NCI-H748 treated with DMSO at 0.1 percent for 48 hours (cell line): Measurements from ENCODE around the gene NKD2.
"Not testable (repeated sequence)": the region's sequence is repeated elsewhere in the genome, so short reads cannot be mapped to it uniquely, and the experiment has no call there.

ENCODE experiments used
- DNase-seq: peaks from one replicate; lab custom pipeline; 2025; lab: John Stamatoyannopoulos, UW

Gene NKD2

DNA sequence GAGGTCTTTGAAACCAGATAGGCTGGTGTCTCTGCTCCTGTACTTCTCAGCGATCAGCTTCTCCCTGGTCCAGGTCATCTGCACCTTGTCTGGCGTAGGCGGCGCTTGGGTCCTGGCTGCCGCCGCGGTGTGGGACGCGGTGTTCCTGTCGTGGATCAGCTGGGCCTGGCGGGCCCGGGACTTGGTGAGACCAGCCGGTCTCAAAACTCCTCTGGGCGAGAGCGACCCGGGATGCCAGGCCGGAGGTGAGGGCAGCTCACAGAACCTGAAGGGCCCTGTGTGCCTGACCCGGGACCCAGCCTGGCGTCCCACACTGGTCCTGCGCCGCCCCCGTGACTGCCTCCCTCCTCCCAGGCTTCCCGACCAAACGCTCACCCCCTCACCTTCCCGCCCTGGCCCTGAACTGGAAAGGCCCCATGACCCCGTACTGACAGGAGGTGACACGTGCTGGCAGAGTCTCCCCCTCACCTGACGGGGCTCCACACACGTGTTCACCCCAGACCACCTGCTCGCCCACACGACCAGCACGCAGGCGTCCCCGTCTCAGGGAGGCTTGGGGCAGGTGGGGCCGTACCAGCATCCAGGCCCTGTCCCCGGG is 49.0 kb downstream of the NKD2 start:
- no peak for DNase-seq

DNA sequence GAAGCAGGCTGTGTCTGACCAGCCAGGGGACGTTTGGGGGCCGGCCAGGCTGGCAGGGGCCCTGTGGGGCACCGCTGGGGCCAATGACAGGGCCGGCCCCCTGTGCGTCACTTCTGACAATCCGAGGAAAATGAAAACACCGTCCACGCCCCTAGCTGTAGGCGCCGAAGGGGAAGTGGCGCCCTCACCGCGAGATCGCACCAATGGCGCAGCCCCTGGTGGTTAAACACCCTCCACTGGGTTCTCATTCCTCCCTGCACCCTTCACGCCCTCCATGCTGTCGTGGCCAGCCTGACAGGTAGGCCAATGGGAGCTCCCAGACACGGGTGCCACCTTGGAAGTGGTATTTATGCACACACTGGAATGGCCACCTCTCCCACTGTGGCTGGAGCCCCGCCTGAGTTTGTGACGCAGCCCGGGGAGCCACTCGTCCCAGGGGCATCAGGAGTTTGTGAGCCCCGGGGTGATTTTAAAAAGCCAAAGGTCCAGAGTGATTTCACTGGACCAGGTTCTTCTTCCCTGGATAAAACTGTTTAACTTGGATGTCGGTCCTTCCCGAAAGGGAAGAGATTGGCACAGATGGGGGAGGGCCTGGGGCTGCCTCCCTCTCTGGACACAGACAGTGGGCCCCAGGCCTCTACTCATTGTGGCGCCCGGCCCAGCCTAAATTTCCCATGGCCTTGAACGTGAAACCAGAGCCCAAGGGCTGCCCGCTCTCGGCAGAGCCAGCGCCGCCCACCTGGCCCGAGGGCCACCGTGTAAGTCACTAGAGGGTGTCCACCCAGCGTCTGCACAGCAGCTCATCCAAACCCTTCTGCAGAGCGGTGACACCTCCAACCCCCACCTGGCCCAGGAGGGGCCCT is 49.7 kb downstream of the NKD2 start:
- DNase-seq, result no peak

DNA sequence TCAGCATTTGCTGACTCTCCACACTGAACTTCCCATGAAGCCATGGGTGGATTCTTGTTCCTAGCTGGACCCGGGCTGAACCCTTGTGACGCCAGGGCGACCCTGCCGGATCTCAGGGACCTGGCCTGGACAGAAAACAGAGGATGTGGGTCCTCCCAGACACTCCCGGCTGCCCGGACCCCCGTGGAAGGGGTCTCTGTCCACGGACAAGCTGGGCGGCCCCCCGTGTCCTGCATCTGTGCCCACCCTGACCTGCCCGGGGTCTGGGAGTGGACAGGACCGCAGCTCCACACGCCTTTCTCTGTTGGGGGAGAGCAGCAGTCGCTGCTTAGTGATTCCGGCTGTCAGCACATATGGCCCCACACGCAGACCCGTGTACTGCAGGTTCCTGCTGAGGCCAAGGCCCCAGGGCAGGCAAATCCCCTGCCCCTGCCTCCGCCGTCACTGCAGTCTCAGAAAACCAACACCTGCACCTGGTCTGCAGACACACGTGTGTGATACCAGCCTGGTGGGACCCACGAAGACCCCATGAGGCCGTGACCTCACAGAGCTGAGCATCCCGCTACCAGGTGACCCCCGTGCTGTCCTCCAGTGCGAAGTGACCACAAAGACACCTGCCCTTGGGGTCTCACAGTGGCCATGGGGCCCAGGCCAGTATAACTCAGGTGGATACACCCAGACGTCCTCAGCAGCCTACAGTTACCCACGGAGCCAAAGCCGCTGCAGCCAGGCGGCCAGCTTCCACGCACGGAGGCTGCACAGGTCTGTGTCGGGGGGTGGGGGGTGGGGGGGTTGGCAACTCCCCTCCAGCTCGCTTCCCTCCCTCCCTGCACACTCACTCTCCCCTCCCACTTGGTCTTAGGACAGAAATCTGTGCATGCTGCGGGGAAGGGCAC is 50.6 kb downstream of the NKD2 start:
- DNase-seq, result no peak

DNA sequence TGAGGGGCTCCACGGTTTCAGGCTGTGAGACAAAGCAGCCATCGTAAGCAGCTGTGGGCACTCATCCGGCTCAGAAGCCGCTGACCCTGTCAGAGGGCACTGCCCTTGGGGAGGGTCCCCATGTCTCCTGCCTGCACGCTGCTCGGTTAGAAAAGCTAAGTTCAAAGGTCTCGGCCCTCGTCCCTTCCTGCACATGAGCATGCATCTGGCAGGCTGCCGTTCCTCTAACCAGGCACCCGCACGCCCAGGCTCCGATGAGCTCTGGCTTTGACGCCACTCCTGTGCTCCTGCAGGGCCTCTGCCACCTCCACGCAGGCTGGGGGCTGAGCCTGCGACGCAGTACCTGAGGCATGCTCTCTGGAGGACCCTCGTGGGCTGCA is 51.3 kb downstream of the NKD2 start:
- no peak for DNase-seq

DNA sequence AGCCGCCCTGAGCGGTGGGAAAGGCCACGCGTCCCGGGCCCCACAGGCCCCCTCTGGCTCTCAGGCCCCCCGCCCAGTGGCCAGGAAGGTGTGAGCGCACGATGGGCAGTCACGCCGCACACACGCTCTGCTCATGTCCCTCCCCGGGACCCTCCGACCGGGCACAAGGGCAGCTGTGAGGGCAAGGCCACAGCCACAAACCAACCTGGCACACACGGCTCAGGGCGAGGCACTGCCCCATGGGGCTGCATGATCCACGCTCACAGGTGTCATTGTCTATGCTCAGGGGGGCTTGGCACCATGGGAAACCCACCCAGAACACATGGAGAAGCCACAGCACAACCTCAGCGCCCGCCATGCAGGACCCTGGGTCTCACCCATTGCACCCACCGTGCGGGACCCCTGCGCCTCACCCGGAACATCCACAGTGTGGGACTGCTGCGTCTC is 52.0 kb downstream of the NKD2 start:
- no peak for DNase-seq

DNA sequence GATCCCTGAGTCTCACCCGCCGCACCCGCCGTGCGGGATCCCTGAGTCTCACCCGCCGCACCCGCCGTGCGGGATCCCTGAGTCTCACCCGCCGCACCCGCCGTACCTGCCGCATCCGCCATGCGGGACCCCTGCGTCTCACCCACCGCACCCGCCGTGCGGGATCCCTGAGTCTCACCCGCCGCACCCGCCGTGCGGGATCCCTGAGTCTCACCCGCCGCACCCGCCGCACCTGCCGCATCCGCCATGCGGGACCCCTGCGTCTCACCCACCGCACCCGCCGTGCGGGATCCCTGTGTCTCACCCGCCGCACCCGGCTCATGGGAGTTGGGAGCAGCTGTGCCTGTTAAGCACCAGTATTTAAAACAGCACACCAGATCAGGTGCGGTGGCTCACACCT is 52.7 kb downstream of the NKD2 start:
- DNase-seq, result not testable (repeated sequence)

DNA sequence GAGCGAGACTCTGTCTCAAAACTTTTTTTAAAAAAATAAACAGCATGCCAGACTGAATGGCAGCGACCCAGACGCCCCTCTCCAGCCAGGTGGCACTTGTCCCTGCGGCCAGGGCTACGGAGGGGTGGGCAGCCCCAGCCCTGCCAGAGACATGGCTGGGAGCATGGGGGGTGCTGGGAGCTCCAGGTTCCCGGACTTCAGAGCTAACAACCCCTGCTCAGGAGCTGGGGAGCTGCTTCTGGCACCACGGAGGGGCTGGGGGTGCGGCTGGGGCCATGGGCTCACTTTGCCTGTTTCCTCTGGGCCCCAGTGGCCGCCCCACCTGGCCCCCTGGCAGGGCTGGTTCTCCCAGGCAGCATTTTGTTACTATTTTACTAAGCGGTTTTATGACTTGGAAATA is 53.3 kb downstream of the NKD2 start:
- DNase-seq, result no peak

DNA sequence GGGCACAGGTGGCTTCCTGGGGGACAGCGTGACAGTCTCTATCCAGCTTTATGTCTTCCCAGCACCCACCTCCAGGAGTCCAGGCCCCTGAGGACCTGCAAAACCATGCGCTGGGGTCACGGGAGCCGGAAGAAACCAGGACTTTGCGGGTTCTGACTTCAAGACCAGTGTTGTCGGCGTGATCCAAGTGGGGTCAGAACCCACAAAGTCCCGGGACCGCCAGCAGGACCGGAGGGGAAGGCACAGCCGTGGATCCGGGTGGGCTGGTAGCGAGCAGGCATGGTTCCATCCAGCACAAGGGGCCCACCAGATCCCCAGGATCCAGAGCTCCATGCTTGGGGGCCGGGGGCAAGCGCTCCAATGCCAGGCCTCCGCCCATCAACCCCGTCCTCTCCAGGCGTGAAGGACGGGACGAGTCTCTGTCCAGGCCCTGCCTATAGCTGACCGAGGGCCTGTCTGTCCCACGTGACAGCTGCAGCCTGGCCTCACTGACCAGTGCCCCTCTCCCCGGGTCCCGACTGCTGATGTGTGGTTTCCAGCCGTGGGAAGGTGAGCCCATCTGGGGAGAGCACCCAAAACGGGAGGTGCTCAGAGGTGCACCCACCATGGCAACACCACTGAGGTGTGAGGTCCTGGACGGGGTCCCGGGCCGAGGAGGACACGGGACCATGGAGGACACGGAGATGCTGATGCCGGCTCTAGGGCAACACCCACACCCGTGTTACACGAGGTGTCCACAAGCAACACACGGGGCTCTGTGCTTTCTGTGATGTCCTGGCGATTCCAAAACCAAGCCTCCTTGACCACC is 54.4 kb downstream of the NKD2 start:
- no peak for DNase-seq

DNA sequence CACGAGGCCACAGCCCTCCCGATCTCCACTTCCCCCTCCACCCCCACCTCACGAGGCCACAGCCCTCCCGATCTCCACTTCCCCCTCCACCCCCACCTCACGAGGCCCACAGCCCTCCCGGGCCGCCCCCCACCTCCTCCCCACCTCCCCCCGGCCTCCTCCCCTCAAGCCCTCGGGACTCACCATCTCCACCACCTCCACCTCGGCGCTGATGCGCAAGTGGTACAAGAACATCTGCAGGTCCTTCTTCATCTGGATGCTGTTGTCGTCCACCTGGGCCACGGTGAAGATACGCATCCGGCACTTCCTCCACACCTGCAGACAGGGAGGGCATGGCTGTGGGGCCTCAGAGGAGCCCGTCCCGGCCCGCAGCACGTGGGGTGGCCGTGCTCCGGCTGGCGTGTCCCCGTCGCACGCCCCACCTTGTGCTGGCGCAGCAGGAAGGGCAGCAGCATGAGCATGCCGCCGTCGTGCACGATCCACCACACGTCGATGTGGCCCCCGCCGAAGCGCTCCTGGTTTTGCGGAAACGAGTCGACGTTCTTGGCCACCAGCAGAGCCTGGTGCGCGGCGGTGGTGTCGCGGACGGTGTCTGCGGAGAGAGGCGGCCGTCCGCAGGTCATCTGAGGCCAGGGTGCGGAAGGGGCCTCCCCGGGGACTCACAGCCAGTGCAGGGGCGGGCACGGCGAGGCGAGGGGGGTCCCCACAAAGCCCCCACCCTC is 55.2 kb downstream of the NKD2 start:
- no peak for DNase-seq

DNA sequence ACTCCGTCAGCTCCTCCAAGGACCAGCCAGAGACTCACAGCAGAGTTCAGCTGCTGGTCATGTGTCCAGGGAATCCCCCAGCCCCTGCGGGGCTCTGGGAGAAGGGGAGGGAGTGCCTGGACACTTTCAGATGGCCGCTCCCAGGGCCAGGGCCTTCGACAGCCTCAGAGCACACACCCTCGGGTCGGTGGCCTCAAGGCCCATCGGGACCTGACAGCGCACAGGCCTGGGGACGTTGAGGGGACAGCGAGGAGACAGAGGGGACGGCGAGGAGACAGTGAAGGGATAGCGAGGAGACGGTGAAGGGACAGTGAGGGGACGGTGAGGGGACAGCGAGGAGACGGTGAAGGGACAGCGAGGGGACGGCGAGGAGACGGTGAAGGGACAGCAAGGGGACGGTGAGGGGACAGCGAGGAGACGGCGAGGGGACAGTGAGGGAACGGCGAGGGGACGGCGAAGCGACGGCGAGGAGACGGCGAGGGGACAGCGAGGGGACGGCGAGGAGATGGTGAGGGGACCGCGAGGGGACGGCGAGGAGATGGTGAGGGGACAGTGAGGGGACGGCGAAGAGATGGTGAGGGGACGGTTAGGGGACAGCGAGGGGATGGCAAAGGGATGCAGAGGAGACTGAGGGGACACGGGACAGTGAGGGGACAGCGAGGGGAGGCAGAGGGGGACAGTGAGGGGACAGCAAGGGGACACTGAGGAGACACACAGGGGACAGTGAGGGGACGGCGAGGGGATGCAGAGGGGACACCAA is 56.0 kb downstream of the NKD2 start:
- no peak for DNase-seq

DNA sequence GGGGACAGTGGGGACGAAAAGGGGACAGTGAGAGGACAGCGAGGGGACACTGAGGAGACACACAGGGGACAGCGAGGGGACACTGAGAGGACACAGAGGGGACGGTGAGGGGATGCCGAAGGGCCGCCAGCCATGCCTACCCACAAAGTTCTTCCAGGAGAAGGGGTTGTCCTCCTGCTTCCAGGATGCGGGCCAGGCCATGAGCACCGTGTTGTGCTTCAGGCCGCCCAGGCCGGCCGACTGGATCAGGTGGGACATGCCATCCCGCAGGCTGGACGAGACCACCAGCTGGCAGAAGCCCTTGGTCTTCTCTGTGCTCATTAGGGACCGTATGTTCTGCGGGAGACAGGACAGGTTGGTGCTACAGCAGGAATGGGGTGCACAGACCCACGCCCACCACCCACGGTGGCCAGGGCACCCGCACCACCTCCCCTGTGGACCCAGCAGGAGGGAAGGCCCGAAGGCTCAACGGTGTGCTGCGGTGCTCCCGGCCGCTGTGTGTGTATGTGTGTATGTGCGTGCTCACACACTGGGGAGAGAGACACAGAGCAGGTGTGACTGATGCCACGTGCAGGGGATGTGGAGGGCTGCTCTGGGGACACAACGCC is 56.6 kb downstream of the NKD2 start:
- DNase-seq, result no peak

DNA sequence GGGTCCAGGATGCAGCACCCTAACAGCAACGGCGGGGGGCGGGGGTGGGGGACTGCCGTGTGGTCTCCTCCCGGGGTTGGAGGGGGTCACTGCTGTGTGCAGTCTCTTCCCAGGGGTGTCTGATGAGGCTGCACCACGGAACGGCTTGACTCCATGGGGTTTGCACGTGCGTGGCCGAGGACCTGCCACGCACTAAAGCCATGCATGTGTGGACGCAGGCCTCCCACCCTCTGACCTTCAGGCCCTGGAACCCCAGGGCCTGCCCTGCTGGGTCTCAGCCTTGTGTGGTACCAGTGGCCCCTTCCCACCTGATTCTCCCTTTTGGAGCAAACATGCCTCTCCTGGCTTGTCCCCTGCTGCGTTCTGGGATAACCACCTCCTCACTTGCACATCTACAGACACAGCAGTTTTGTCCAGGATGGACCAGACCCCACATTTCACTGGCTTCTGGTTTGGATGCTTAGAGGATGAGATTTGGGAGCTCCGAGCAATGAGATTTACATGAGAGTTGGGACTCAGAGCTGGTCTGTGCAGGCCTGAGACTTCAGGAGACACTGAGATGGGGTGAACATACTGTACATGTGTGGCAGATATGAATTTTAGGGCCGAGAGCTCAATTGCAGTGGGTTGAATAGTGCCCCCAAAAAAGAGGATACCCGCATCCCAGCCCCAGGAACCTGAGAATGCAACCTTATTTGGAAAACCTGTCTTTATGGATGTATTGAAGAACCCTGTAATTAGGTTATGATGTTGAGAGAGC is 57.5 kb downstream of the NKD2 start:
- DNase-seq, result no peak

DNA sequence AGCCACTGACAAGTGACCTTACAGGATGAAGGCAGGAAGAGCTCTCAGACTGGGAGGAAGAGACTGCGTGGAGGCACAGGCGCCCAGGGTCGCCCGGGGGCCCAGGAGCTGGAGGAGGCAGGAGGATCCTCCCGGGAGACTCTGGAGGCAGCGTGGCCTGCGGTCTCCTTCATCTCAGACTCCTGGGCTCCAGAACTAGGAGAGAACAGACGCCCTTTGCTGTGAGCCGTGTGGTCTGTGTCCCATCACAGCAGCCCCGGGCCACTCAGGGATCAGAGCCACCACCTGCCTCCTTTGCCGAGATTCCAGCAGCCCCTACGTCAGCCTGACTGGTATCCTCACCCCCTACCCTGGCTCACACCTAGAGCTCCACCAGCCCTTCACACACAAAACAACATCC is 58.1 kb downstream of the NKD2 start:
- DNase-seq, result no peak

DNA sequence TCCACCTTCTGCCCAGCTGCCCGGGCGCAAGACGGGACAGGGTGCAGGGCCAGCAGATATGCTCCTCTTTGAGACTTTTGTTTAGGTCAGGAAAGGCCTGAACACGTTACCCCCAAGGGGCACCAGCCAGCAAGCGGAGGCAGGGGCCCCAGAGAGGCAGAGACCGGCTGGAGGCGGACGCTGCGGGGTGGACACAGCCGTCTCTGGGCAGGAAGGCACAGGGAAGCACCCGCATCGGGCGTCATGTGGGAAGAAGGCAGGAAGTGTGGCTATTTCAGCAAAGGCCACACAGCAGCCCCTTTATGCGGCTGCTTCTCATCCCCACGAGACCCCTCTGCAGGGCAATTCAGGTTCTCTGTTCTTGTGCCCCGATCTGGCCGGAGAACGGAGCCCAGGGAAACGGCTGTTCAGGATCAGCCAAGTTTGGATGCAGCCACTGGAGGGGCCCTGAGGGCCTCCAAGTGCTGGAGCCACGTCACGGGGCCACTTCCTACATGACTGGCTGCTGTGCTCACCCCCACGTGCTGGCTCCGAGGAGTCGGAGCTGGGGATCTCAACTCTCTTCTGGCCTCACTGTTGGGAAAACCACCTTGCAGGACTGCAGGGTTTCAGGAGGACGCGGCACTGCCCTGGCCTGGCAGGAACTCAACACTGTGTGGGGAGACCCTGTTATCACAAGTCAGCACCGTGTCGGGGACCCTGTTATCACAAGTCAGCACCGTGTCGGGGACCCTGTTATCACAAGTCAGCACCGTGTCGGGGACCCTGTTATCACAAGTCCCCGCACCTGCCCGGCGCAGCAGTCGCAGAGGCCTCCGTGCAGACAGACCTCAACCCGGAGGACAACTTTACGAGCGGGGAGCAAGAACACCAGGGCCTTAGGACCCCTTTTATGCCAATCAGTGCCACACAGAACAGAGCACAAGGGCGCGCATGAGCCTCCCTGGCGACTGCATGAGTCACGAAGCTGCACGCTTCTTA is 58.8 kb downstream of the NKD2 start:
- DNase-seq, result no peak

DNA sequence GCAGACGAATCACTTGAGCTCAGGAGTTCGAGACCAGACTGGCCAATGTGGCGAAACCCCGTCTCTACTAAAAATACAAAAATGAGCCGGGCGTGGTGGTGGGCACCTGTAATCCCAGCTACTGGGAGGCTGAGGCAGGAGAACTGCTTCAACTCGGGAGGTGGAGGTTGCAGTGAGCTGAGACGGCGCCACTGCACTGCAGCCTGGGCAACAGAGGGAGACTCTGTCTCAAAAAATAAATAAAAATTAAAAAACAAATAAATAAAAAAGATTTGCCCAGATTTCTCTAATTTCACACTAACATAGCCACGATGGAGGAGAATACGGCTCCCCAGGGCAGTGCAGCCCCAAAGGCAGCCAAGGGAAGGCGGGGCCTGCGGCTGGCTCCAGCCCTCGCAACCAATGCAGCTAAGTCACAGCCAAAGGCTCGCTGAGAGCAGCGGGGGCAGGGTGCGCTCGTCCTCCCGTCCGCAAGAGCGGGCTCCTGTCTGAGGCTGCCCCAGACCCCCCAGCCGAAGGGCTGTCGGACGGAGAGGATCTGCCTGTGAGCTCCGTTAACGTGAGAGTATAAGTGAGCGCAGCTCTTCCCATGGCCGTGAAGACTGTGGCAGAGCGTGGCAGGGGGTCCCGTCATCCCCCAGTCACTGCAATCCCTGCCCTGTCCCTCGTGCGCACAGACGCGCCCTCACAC is 59.7 kb downstream of the NKD2 start:
- no peak for DNase-seq

DNA sequence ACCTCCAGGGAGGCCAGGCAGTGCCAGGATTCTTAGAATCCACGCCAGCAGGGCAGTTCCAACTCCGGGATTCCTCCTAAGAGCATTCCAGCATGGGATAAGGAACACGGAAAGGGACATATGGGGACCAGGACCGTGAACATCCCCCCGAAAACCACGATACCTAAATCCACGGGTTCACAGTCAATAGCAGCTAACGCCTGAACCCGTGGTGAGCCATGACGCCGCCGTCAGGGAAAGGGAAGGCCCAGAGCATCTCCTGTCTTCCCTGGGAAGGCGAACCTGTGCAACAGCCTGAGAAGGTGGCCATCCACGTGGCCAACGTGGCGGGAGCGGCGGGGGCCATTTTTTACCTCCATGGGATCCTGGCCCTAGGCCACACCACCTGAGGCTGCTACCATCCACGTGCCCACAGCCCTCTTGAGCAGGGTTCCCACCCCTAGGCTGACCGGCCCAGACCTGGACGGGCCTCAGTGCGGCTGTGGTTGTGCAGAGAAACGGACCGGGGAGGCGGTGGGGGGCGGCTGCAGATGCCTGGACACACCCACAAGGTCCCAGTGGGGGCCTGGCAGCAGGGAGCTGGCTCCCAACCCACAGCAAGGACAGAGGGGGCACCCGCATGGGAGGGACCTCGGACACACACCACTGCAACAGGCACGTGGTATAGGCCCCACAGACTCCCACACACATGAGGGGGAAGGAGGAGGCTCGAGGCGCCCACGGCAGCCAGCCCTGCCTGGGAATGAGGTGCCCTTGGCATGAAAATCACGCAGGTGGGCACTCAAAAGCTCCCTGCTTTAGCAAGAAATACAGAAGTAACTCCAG is 60.5 kb downstream of the NKD2 start:
- no peak for DNase-seq

DNA sequence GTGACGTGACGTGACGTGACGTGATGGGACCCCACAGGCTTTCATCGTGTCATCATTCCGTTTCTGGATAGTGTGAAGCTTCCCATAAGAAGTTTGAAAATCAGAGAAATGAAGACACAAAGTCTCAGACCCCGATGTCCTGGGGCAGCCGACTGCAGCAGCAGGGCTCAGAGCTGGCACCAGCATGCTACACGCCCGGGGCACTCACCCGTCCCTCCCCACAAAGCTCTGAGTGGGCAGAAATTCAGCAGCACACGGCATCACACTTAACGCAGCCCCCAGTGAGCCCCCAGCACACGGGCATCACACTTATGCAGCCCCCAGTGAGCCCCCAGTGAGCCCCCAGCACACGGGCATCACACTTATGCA is 61.1 kb downstream of the NKD2 start:
- DNase-seq, result no peak
